H1 (cell line): ENCODE measurements around the gene ICE1. TPM values are rescaled to one million over a fixed set of nuclear protein-coding genes. Genes with fewer than 3 reads are reported as not detected.
A peak's percentile ranks its signal among the peaks of the same experiment; 100 is the strongest.

Experiments used
- CTCF ChIA-PET: fragments of 300-600 bp; sonication (Branson Sonifier 250); formaldehyde crosslinking; loops from one replicate; lab custom pipeline; 2021; ENCODE audit not compliant: partially characterized antibody; lab: Charles Lee
- POLR2A ChIA-PET: fragments of 300-600 bp; sonication (Branson Sonifier 250); formaldehyde crosslinking; loops from one replicate; lab custom pipeline; 2021; ENCODE audit warnings: inconsistent platforms; ENCODE audit not compliant: partially characterized antibody; lab: Charles Lee
- DNase-seq, 2 experiments: peaks; one replicate each; pipeline versions ENCODE4 v3.0.0 to v3.0.0-alpha.2; 2010 to 2022; ENCODE audit warnings: low spot score in 2 of 2, low read depth in 1 of 2, mixed read lengths in 1 of 2
- FAIRE-seq: peaks from 2 replicates; lab custom pipeline; 2011; peaks lifted over from hg19 to GRCh38; lab: Jason Lieb, UNC
- H2AFZ ChIP-seq: 2 replicates; pipeline ENCODE4 v1.8.1; 2012; ENCODE audit warnings: low read length, inconsistent platforms
- H2AK5ac ChIP-seq: 2 replicates; pipeline ENCODE4 v1.6.1; 2013; ENCODE audit warnings: low read depth, low read length
- H2BK120ac ChIP-seq: replicated peaks from 2 replicates; pipeline ENCODE3; 2013; ENCODE audit warnings: low read depth, low read length, inconsistent platforms
- H2BK12ac ChIP-seq: 2 replicates; pipeline ENCODE4 v1.6.1; 2013; ENCODE audit warnings: low read depth, low read length
- H2BK15ac ChIP-seq: 2 replicates; pipeline ENCODE4 v1.6.1; 2013; ENCODE audit warnings: low read length
- H2BK20ac ChIP-seq: 2 replicates; pipeline ENCODE4 v1.6.1; 2013; ENCODE audit warnings: low read length
- H2BK5ac ChIP-seq: 2 replicates; pipeline ENCODE4 v1.6.1; 2013; ENCODE audit warnings: low read depth, low read length
- H3K14ac ChIP-seq: 2 replicates; pipeline ENCODE4 v1.6.1; 2013; ENCODE audit warnings: inconsistent platforms; ENCODE audit not compliant: insufficient read length
- H3K18ac ChIP-seq: 2 replicates; pipeline ENCODE4 v1.6.1; 2013; ENCODE audit warnings: low read length; ENCODE audit errors: extremely low read depth
- H3K23ac ChIP-seq: 2 replicates; pipeline ENCODE4 v1.6.1; 2013; ENCODE audit warnings: inconsistent platforms; ENCODE audit not compliant: insufficient read length
- H3K23me2 ChIP-seq: 2 replicates; pipeline ENCODE4 v1.6.1; 2013; ENCODE audit warnings: low read depth, low read length
- H3K27ac ChIP-seq: 2 replicates; pipeline ENCODE4 v1.6.1; 2011; ENCODE audit warnings: low read depth, low read length, inconsistent platforms
- H3K27me3 ChIP-seq, 4 experiments: replicated peaks in 1 of 4; 1 replicate in 1 of 4; 2 replicates in 3 of 4; pipeline versions ENCODE4 v1.6.1 to v1.8.1; 2011 to 2013; ENCODE audit warnings: low read length in 3 of 4, mild to moderate bottlenecking in 3 of 4, inconsistent platforms in 2 of 4, mixed read lengths in 2 of 4, moderate library complexity in 1 of 4; ENCODE audit not compliant: control insufficient read depth in 3 of 4, insufficient read depth in 3 of 4; ENCODE audit errors: extremely low read depth in 1 of 4
- H3K36me3 ChIP-seq, 4 experiments: 2 replicates each; pipeline versions ENCODE4 v1.6.1 to v1.8.1; 2011 to 2013; ENCODE audit warnings: mild to moderate bottlenecking in 4 of 4, low read length in 3 of 4, moderate library complexity in 2 of 4, control low read depth in 1 of 4, inconsistent platforms in 1 of 4; ENCODE audit not compliant: insufficient read depth in 4 of 4, control insufficient read depth in 2 of 4
- H3K4ac ChIP-seq: replicated peaks from 2 replicates; pipeline ENCODE3; 2013; ENCODE audit warnings: low read length, low read depth, mixed read lengths, inconsistent platforms; ENCODE audit not compliant: insufficient read length
- H3K4me1 ChIP-seq, 4 experiments: replicated peaks in 1 of 4; 1 replicate in 1 of 4; 2 replicates in 3 of 4; pipeline versions ENCODE4 v1.6.1 to v1.8.1; 2011 to 2013; ENCODE audit warnings: low read length in 3 of 4, inconsistent platforms in 2 of 4, mixed read lengths in 1 of 4; ENCODE audit not compliant: insufficient read depth in 4 of 4, control insufficient read depth in 3 of 4
- H3K4me2 ChIP-seq, 2 experiments: 2 replicates each; pipeline versions ENCODE4 v1.6.1 to v1.8.1; 2011 to 2013; ENCODE audit warnings: low read depth in 2 of 2, low read length in 2 of 2, control low read depth in 1 of 2, inconsistent platforms in 1 of 2, mild to moderate bottlenecking in 1 of 2; ENCODE audit not compliant: insufficient read depth in 1 of 2
- H3K4me3 ChIP-seq, 4 experiments: fragments of 200-600, 300-600 bp in 1 of 4; sonication (generic), shearing (Covaris generic), sonication (Bioruptor Twin) in 1 of 4; 2 replicates each; pipeline versions ENCODE4 v1.5.1 to v1.8.1; 2011 to 2016; ENCODE audit warnings: low read length in 4 of 4, low read depth in 3 of 4, control low read depth in 2 of 4, inconsistent platforms in 2 of 4, mild to moderate bottlenecking in 2 of 4, mixed read lengths in 1 of 4, moderate library complexity in 1 of 4; ENCODE audit not compliant: insufficient read depth in 2 of 4; ENCODE audit errors: extremely low read depth in 1 of 4
- H3K56ac ChIP-seq: replicated peaks from 2 replicates; pipeline ENCODE3; 2013; ENCODE audit warnings: low read depth, mild to moderate bottlenecking, mixed read lengths, low read length, inconsistent platforms; ENCODE audit not compliant: insufficient read length
- H3K79me1 ChIP-seq: 2 replicates; pipeline ENCODE4 v1.6.1; 2013; ENCODE audit warnings: low read depth, low read length, control low read depth
- H3K79me2 ChIP-seq, 2 experiments: 2 replicates each; pipeline versions ENCODE4 v1.6.1 to v1.8.1; 2012 to 2013; ENCODE audit warnings: low read length in 2 of 2, mild to moderate bottlenecking in 2 of 2, inconsistent platforms in 1 of 2; ENCODE audit not compliant: insufficient read depth in 2 of 2, control insufficient read depth in 1 of 2
- H3K9ac ChIP-seq, 4 experiments: replicated peaks in 1 of 4; 1 replicate in 1 of 4; 2 replicates in 3 of 4; pipeline versions ENCODE4 v1.6.1 to v1.8.1; 2011 to 2013; ENCODE audit warnings: low read depth in 3 of 4, low read length in 3 of 4, control low read depth in 2 of 4, mild to moderate bottlenecking in 2 of 4, moderate library complexity in 2 of 4, inconsistent platforms in 1 of 4; ENCODE audit errors: extremely low read depth in 1 of 4
- H3K9me3 ChIP-seq, 2 experiments: 2 replicates each; pipeline versions ENCODE4 v1.6.1 to v1.8.1; 2012 to 2013; ENCODE audit warnings: mild to moderate bottlenecking in 2 of 2, moderate library complexity in 2 of 2, control low read depth in 1 of 2, inconsistent platforms in 1 of 2, low read depth in 1 of 2, low read length in 1 of 2, mixed read lengths in 1 of 2; ENCODE audit not compliant: insufficient read depth in 2 of 2
- H4K20me1 ChIP-seq, 2 experiments: replicated peaks in 1 of 2; 2 replicates each; pipeline versions ENCODE3 to v1.8.1; 2011 to 2013; ENCODE audit warnings: inconsistent platforms in 2 of 2, low read length in 2 of 2, mild to moderate bottlenecking in 1 of 2; ENCODE audit not compliant: insufficient read depth in 2 of 2, control insufficient read depth in 1 of 2
- H4K5ac ChIP-seq: 2 replicates; pipeline ENCODE4 v1.6.1; 2013; ENCODE audit warnings: low read length, low read depth, mixed read lengths, inconsistent platforms; ENCODE audit not compliant: insufficient read length
- H4K8ac ChIP-seq: 2 replicates; pipeline ENCODE4 v1.8.0; 2013; ENCODE audit warnings: mild to moderate bottlenecking, moderate library complexity, low read length, inconsistent platforms; ENCODE audit not compliant: insufficient read depth; ENCODE audit errors: extremely low read depth
- H4K91ac ChIP-seq: replicated peaks from 2 replicates; pipeline ENCODE3; 2013; ENCODE audit warnings: low read length, mixed read lengths, inconsistent platforms; ENCODE audit not compliant: insufficient read length
- JUN ChIP-seq: IDR thresholded peaks from 2 replicates; pipeline ENCODE4 v1.6.1; 2011; ENCODE audit warnings: low read depth, mild to moderate bottlenecking, improper control_type of control experiment, low read length
- RAD21 ChIP-seq, 2 experiments: IDR thresholded peaks in 1 of 2; conservative IDR thresholded peaks in 1 of 2; 2 replicates each; pipeline ENCODE4 v1.6.1; 2011; ENCODE audit warnings: low read depth in 2 of 2, low read length in 2 of 2, improper control_type of control experiment in 1 of 2, inconsistent platforms in 1 of 2, mild to moderate bottlenecking in 1 of 2, moderate library complexity in 1 of 2
- WGBS, 2 experiments: shearing (Covaris generic) in 1 of 2; methylation state at CpG; one replicate each; pipeline versions ENCODE4 v1.1.6 to v1.1.7; 2013 to 2015; ENCODE audit warnings: low lambda C conversion rate in 2 of 2, mixed read lengths in 2 of 2, inconsistent platforms in 1 of 2, low coverage in 1 of 2, missing lambda C conversion rate in 1 of 2; ENCODE audit not compliant: insufficient replicate concordance in 2 of 2, insufficient coverage in 1 of 2, insufficient read length in 1 of 2; ENCODE audit errors: extremely low coverage in 1 of 2, missing lambda C conversion rate in 1 of 2; 5-methylcytosine and 5-hydroxymethylcytosine counted together
- polyA plus RNA-seq, 7 experiments: library from polyadenylated mRNA; depleted of rRNA in 3 of 7; stranded (reverse) in 5 of 7; unstranded in 2 of 7; fragments of >200 nt in 5 of 7; fragments of 200-250 nt in 2 of 7; gene quantifications; 1 replicate in 5 of 7; 2 replicates in 1 of 7; 4 replicates in 1 of 7; pipeline versions ENCODE4 v1.2.1 to v1.2.3, GENCODE V29; 2011 to 2013; ENCODE audit warnings: missing spikeins in 2 of 7, mixed read lengths in 2 of 7
- total RNA-seq: library from RNA; stranded (reverse); fragmentation: NEBNext Ultra II Directional; extraction: Animal tissue kit (Norgen Biotek cat#: 25700); gene quantifications from 2 replicates; pipeline ENCODE4 v1.2.1, GENCODE V29; 2021
- TF ChIP-seq, protein P1 (sequence below): IDR thresholded peaks from 2 replicates; pipeline ENCODE4 v1.6.1; 2011; ENCODE audit warnings: low read length, improper control_type of control experiment
- TF ChIP-seq, protein P2 (sequence below), 3 experiments: IDR thresholded peaks; 1 replicate in 2 of 3; 2 replicates in 1 of 3; pipeline versions ENCODE4 v1.5.1 to v1.6.1; 2011; ENCODE audit warnings: low read length in 3 of 3, mild to moderate bottlenecking in 3 of 3, inconsistent platforms in 2 of 3, low read depth in 1 of 3, moderate library complexity in 1 of 3; ENCODE audit not compliant: insufficient read depth in 1 of 3; ENCODE audit errors: control extremely low read depth in 1 of 3
- TF ChIP-seq, protein P3 (sequence below): IDR thresholded peaks from 2 replicates; pipeline ENCODE4 v1.6.1; 2011; ENCODE audit warnings: low read depth, mild to moderate bottlenecking, low read length; ENCODE audit not compliant: insufficient read depth
- TF ChIP-seq, protein P4 (sequence below): IDR thresholded peaks from 2 replicates; pipeline ENCODE4 v1.6.1; 2012; ENCODE audit warnings: inconsistent platforms

The ICE1 gene
- total and polyA plus RNA-seq, 2 of the 8 experiments (the other 6 are each of a cell fraction or from before 2014, with no cell fraction given) = 11.8 to 53.9 TPM

DNA sequence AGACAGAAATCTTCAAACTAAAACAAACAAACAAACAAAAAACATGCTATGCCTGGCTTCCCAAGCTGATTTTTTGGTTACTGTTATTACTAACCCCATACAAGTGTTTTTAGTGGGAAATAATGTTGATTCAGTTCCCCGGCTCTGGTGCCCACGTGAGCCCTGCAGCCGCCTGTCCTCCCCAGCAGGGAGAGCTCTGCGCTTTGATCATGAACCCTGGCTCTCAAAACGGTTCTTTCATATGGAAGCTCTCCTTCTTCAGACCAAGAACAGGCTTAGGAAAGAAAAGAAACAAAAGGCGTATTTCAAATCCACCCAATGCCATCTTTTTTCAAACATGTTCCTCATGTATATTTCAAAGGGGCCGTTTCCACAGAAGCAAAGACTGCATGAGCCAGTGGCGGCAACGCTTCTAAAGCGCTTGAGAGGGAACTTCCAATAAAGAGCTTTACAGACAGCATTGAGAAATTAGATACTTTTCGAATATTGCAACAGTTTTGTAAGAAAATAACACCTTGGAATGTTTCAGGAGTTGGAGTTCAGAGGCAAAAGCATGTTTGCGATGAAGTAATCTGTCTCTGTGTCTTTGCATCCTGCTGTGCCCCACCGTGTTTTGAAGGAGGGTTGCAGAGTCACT, 74.8 kb downstream of the ICE1 start:
- POLR2A ChIA-PET = interaction anchor here (1.8 kb wide), 1 partner anchor 9 kb away, joined by 3 read pairs; no protein-coding TSS in a partner anchor
- TF ChIP-seq, protein P1, sequence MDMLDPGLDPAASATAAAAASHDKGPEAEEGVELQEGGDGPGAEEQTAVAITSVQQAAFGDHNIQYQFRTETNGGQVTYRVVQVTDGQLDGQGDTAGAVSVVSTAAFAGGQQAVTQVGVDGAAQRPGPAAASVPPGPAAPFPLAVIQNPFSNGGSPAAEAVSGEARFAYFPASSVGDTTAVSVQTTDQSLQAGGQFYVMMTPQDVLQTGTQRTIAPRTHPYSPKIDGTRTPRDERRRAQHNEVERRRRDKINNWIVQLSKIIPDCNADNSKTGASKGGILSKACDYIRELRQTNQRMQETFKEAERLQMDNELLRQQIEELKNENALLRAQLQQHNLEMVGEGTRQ = peak; percentile 64; the same call in 1 of the 2 replicates
- TF ChIP-seq, protein P2, sequence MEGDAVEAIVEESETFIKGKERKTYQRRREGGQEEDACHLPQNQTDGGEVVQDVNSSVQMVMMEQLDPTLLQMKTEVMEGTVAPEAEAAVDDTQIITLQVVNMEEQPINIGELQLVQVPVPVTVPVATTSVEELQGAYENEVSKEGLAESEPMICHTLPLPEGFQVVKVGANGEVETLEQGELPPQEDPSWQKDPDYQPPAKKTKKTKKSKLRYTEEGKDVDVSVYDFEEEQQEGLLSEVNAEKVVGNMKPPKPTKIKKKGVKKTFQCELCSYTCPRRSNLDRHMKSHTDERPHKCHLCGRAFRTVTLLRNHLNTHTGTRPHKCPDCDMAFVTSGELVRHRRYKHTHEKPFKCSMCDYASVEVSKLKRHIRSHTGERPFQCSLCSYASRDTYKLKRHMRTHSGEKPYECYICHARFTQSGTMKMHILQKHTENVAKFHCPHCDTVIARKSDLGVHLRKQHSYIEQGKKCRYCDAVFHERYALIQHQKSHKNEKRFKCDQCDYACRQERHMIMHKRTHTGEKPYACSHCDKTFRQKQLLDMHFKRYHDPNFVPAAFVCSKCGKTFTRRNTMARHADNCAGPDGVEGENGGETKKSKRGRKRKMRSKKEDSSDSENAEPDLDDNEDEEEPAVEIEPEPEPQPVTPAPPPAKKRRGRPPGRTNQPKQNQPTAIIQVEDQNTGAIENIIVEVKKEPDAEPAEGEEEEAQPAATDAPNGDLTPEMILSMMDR (IDR thresholded peaks at IDR 0.05; ENCODE audit: control extremely low read depth in 1 of 3, insufficient read depth in 1 of 3, low read depth in 1 of 3, low read length in 3 of 3) = peak; percentile 75 to 85 (median 81)
- peak; percentile 92 to 95 for TF ChIP-seq RAD21 (IDR thresholded peaks at IDR 0.05 in 1 of 2, conservative IDR thresholded peaks at IDR 0.05 in 1 of 2; ENCODE audit: low read depth in 2 of 2, low read length in 2 of 2)
- TF ChIP-seq, protein P3, sequence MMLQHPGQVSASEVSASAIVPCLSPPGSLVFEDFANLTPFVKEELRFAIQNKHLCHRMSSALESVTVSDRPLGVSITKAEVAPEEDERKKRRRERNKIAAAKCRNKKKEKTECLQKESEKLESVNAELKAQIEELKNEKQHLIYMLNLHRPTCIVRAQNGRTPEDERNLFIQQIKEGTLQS = peak; percentile 46; the same call in 1 of the 2 replicates
- TF ChIP-seq JUN = no peak
- TF ChIP-seq, protein P4, sequence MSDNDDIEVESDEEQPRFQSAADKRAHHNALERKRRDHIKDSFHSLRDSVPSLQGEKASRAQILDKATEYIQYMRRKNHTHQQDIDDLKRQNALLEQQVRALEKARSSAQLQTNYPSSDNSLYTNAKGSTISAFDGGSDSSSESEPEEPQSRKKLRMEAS = peak; percentile 47

More for the DNA sequence above, 74.8 kb downstream of the ICE1 start:
- Histone ChIP-seq H3K27me3 (peaks cover 0 to 9% (median 6%) of the 10 kb centered on the region in 4 experiments; a peak in 3 of 7 replicates), H3K36me3 (no peaks in the 10 kb centered on the region), H2BK5ac (0 out of 2 replicates have a peak overlapping the region, but pooled peaks have one; percentile 26), H3K18ac (no peak overlapping the region; the same call in 1 of the 2 replicates), H2BK12ac (no peak overlapping the region), H4K91ac (no peak overlapping the region), H2BK20ac (no peak overlapping the region), H3K27ac (no peak overlapping the region), H4K20me1 (no peaks in the 10 kb centered on the region), H3K9me3 (no peaks in the 10 kb centered on the region), H2AK5ac (no peak overlapping the region), H2AFZ (no peak overlapping the region), H2BK120ac (no peak overlapping the region), H3K9ac (no peak overlapping the region), H3K56ac (no peak overlapping the region), H3K4ac (no peak overlapping the region), H3K4me1 (peaks cover 0 to 10% (median 2%) of the 10 kb centered on the region in 4 experiments; a peak in 5 of 7 replicates), H3K14ac (no peak overlapping the region), H3K4me2 (no peak overlapping the region), H4K8ac (no peak overlapping the region), H3K23me2 (peaks cover 3% of the 10 kb centered on the region; the same call in 1 of the 2 replicates), H2BK15ac (no peak overlapping the region), H3K79me2 (no peaks in the 10 kb centered on the region), H3K23ac (no peak overlapping the region), H3K79me1 (no peaks in the 10 kb centered on the region), H4K5ac (no peak overlapping the region), H3K4me3 (no peak overlapping the region)
- DNase-seq (no peak), FAIRE-seq (peak; percentile 74)
- CTCF ChIA-PET = interaction anchor here (0.6 to 2.5 kb wide), 32 partner anchors 10 to 1076 kb away, joined by 3 to 42 read pairs (median 3); no protein-coding TSS in a partner anchor
- 44% methylated on average over 13 of the region's 13 CpGs; no CpG with 5 or more reads in 1 of the 2 experiments for WGBS, 2 experiments
